Activated gamma-delta T cell (primary cell): ENCODE measurements around the gene SSC4D.
"Not testable (repeated sequence)": the region's sequence is repeated elsewhere in the genome, so short reads cannot be mapped to it uniquely, and the experiment has no call there.

Source experiments
- DNase-seq: peaks from one replicate; lab custom pipeline; 2025; lab: John Stamatoyannopoulos, UW
- total RNA-seq, 2 donors: gene quantifications; one replicate each; lab custom pipeline; 2026; lab: John Stamatoyannopoulos, UW

The SSC4D gene
- 0.04 to 0.15 reads per million in 2 donors for total RNA-seq

DNA sequence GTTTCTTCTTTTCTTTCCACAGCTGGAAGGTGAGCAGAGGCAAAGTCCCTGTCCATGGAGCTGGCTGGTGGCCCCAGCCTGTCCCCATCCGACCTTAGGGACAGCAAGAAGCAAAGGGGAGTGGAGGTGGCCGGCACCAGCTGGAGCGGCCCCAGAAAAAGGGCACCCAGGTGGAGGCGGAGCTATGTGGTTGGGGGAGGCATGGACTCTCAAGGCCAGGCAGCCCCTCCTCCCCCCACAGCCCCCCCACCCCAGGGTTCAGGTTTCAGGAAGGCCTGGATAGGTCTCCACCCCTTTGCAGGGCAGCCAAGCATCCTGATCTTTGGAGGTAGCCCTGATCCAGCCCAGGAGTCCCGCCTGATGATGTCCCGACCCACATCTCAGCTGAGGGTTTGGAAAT, at the start of gene SSC4D:
Gene SSC4D (minus strand): TSS at position 161 of the 400 bp plus-strand sequence. CDS start 5,258 bp downstream, outside the sequence.
- no peak for DNase-seq

DNA sequence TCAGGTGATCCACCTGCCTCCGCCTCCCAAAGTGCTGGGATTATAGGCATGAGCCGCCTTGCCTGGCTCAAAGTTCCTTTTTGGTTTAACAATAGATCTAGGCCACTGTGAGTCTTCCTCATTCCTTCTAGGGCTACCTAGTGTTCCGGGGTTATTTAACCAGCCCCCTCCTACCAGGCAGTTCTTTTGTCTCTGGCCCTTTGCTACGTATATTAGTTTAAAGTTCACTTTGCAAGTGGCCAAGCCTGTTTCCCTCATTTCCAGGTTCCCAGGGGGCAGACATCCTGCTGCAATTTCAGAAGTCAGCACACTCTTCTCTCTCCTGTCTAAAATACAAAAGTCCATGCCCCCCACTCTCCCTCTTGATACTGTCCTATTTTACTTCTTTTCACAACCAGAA, 49.0 kb upstream of the SSC4D start:
- not testable (repeated sequence) for DNase-seq

DNA sequence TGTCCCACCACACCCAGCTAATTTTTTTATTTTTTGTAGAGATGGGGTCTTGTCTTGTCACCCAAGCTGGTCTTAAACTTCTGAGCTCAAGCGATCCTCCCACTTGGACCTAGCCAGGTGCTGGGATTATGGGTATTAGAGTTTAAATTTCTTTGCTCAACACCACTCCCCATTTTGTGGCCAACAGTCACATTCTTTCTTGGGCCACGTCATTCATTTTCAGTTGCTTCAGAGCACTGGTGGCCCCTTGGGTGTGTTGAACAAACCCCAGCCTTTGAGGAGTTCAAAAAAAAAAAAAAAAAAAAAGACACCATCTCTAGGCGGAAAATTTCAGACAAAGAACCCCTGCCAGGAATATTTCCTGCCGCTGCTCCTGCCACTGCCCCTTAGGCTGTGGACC, 47.5 kb upstream of the SSC4D start:
- DNase-seq, result not testable (repeated sequence)

DNA sequence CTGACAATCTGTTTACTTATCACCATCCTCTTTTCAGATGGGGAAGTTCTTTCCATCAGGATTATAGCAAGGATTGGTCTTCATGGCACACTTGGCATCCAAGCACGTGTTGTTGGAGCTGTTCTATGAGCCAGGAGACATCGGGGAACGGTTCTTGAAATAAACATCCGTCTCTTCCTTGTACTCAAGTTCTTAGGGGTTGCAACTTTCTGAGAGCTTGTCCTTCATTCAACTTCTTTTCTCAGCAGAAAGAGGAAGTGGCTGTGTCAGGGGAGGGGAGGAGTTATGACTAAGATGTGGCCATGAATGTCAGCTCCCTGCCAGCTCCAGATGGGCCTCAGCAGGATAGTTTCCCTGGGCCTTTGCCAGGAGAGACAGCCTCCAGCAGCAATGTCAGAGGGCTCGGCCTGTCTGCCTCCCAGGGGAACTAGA, 36.1 kb upstream of the SSC4D start:
- not testable (repeated sequence) for DNase-seq

DNA sequence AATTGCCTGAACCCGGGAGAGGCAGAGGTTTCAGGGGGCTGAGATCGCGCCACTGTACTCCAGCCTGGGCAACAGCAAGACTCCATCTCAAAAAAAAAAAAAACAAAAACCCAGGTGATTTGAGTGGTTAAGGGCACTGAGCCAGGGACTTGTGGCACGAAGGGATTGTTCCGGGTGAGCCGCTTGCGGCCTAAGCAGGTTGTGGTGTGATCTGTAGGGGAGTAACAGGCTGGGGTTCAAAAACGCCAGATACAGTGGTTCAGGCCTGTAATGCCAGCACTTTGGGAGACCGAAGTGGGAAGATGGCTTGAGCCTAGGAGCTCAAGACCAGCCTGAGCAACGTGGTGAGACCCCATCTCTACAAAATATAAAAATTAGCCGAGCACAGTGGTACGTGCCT, 34.3 kb upstream of the SSC4D start:
- not testable (repeated sequence) for DNase-seq

DNA sequence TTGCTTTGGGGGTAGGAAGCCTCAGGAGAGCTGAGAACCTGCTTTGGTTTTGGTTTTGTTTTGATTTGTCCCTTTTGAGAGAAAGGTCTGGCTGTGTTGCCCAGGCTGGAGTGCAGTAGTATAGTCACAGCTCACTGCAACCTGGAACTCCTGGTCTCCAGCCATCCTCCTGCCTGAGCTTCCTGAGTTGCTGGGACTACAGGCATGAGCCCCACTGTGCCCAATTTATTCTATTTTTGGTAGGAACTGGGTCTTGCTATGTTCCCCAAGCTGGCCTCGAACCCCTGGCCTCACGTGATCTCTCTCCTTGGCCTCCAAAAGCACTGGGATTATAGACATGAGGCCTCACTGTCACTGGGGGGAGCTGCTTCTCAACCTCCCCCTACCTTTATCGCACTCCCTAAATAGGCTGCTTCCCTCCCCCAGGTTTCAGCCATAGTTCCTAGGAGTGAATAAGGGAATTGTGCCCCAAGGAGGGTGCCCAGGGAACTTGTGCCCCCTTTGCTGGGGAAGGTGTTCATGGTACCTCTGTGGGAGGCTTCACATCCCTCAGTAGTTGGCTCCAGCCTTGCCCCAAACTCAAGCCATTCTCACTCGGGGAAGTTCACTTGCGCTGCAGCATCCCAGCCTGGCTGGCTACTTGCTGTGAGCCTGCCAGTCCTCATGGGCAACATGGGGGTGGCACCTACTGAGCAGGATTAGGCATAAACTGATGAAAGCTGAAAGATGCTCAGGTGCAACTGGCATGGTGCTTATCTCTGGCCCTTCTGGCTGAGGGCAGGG, 33.4 kb upstream of the SSC4D start:
- not testable (repeated sequence) for DNase-seq

DNA sequence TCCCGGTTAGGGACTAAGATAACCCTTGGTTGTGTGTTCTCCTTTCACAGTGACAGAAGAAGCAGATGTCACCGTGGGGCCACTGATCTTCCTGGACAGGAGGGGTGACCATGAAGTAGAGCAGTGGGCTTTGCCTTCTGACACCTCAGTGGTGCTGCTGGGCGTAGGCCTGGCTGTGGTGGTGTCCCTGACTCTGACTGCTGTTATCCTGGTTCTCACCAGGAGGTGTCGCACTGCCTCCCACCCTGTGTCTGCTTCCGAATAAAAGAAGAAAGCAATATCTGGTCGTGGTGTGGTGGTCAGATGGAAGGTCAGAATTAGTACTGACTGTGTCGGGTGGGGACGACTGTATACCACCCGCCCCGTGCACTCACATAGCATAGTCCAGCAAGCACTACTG, 32.3 kb upstream of the SSC4D start:
- not testable (repeated sequence) for DNase-seq

DNA sequence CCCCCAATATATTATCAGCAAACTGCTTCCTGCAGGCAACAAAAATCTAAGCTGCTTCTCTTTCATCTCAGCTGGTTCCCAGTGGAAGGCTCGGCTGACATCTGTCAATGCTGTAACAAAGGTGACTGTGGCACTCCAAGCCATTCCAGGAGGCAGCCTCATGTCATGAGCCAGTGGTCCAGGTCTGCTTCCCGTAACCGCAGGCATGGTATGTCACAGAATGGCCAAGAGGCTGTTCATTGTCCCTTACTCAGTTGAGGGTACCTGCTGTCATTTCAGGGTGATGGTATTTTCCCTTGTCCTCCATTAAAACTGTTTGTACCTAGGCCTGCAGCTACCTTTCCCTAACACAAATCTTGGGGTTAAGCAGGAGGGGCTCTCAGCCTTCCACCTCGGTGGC, 30.9 kb upstream of the SSC4D start:
- DNase-seq, result not testable (repeated sequence)

DNA sequence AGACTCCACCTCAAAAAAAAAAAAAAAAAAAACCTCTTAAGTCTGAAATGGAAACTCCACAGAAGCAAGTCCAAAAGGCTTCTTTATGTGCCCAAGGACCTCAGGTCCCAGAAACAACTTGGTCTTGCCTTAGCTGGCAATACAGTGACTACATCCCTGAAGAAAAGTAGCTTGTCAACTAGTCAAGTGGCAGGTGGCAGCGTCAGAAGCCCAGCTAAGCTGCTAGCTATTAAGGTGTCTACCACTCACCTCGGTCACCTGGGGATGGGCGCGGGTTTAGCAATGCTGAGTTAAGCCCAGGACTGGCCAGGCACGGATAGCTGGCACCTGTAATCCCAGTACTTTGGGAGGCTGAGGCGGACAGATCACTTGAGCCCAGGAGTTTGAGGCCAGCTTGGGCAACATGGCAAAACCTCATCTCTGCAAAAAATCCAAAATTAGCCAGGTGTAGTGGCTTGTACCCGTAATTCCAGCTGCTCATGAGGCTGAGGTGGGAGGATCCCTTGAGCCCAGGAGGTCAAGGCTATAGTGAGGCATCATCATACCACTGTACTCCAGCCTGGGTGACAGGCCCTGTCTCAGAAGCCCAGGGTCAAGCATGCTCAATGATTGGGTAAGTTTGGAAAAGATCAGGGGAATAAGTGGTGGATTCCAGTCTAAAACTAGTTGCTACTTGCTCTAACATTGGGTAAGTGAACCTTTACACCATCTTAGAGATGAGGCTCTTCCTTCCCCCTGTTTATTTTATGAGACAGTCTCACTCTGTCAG, 29.8 kb upstream of the SSC4D start:
- not testable (repeated sequence) for DNase-seq

DNA sequence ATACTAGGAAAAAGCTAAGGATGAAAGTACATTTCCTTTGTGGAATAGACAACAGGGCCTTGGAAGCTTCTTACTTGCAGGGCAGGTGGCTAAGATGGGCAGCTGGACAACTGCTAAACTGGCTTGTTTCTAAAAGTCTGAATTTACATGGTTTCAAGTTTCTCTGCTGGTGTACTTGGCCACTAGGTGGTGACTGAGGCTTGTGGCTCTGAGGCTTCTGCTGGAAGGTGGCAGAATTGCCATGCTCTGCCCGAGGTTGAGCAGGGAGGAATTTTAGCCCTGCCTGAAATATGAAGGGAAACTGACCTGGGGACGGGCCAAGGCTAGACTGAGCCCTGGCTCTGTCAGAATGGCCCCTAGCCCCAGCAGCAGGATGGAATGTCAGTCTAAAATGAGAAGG, 28.4 kb upstream of the SSC4D start:
- not testable (repeated sequence) for DNase-seq

DNA sequence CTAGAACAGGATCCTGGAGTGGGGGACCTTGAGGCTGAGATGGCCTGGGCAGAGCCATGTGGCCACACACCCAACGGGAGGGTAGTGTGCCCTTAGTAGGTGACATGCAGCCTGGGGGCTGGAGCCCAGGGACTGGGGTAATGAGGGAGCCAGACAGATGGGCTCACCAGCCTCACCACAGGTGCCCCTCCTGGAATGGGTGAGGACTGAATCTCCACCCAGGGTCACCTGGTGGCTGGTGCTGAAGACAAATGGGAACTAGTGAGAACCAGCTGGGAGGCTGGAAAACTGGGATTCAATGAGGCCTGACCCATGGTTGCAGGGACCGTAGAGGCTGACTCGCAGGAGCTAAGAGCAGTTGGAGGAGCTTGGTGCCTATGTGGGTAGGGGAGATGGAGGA, 21.3 kb upstream of the SSC4D start:
- DNase-seq, result no peak

DNA sequence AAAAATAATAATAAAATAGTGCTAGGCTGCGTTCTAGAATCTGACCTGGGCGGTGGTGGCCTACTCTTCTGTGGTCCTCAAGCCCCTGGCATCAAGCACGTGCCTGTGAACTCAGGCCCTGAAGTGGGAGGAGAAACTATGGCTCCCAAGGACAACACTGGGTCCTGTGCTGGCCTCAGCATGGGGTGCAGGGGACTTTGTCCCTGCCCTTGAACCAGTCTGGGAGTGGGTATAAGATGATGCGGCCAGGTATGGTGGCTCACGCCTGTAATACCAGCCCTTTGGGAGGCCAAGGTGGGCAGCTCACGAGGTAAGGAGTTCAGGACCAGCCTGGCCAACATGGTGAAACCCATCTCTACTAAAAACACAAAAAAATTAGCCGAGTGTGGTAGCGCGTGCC, 20.7 kb upstream of the SSC4D start:
- no peak for DNase-seq

DNA sequence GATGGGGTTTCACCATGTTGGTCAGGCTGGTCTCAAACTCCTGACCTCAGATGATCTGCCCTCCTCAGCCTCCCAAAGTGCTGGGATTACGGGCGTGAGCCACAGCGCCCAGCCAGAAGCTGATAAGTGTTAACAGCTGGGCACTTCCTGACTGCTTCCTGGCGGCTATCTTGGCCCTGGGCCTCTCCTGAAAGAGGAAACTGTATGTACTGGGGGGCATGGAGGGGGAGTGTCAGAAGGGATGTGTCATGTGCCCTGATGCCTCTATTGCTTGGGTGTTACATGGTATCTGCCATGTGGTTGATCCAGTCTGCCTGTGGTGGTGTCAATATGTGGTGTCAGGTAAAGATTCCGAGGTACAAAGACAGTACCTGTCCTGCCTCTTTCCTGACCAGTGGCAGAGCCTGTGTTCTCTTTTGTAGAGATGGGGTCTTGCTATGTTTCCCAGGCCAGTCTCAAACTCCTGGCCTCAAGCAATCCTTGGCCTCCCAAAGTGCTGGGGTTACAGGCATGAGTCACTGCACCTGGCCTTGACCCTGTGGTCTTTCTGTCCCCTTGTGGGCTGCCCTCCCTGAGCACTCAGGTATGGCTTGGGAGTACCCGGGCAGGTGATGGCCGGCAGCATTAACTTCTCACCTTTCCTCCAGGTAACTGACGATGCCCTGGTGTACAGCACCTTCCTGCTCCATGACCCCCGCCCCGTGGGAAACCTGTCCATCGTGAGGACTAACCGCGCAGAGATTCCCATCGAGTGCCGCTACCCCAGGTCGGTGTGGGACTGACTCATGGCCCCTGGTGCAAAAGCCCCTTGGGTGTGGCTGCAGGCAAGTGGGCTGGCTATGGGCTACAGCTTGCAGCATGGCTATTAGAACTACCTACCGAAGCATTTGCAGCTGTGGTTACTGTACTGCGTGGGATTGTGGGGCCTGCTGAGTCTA, 19.6 kb upstream of the SSC4D start:
- DNase-seq, result no peak

DNA sequence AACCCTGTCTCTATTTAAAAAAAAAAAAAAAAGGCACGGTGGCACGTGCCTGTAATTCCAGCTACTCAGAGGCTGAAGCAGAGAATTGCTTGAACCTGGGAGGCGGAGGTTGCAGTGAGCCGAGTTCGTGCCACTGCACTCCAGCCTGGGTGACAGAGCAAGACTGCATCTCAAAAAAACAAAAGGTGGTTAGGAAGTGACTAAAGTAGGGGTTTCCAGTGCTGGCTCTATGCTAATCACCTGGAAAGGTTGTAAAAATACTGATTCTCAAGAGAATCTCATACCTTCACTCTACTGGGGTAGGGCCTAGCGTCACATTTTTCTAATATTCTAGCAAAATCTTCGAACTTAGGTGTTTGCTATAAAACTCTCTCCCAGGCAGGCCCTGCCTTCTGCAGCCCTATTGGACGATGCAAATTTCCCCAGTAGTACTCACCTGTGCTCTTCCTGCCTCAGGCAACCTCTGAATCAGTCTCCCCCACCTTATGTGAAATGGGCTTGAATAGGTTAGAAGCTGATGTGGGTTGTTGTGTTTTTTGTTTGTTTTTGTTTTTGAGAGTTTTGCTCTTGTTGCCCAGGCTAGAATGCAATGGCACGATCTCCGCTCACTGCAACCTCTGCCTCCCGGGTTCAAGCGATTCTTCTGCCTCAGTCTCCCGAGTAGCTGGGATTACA, 18.8 kb upstream of the SSC4D start:
- DNase-seq, result no peak

DNA sequence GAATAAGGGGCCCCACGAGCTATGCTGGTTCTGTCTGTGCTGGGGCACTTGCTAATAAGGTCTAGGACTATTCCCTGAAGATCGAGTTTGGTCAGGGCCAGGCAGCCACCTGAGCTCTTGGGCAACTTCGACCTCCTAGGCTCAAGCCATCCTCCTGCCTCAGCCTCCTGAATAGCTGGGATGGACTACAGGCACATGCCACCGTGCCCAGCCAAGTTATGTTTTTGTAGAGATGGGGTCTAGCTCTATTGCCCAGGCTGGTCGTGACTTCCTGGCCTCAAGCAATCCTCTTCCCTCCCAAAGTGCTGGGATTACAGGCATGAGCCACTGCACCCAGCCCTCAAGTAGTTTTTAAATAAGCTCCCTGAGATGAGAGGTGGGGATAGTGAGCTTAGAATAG, 18.1 kb upstream of the SSC4D start:
- no peak for DNase-seq

DNA sequence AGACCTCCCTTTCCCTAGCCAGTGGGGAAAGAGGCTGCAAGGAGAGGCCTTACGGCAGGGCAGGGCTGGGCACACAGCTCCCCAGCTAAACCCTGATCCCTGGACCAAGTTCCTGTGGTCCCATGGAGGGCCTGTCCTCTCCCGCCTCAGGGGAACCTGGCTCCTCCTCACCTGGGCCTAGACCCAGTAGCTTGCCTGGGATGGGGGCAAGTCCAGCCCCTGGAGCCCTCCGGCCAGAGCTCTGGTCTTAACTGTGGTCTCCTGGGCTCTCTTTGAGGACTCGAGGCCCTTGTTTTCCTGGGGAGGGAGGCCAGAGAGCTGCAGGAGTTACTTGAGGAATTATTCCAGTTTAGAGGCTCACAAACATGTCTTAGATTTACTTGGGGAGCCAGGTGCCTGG, 16.7 kb upstream of the SSC4D start:
- DNase-seq, result no peak

DNA sequence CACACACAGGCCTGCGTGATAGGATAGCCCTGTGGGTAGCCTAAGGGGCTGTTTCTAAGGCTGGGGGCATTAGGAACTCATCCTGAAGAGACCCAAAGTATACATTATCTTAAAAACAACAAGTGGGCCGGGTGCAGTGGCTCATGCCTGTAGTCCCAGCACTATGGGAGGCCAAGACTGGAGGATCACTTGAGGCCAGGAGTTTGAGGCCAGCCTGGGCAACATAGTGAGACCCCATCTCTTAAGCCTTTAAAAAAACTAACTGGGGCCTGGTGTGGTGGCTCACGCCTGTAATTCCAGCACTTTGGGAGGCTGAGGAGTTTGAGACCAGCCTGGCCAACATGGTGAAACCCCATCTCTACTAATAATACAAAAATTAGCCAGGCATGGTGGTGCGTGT, 16.1 kb upstream of the SSC4D start:
- not testable (repeated sequence) for DNase-seq

DNA sequence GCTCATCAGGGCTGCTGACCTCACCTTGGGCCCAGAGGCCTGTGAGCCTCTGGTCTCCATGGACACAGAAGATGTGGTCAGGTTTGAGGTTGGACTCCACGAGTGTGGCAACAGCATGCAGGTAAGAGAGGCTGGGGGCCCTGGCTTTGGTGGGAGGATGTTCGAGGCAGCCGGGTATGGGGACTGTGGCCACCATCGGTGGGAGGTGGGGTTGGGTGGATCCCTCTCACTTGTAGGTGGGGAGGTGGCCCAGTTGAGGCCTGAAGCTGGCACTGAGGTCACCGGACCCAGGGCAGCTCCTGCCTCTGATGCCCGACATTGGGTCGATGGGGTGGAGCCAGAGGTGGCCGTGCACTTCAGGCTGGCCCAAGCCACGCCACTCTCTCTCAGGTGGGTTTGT, 15.7 kb upstream of the SSC4D start:
- DNase-seq, result no peak

DNA sequence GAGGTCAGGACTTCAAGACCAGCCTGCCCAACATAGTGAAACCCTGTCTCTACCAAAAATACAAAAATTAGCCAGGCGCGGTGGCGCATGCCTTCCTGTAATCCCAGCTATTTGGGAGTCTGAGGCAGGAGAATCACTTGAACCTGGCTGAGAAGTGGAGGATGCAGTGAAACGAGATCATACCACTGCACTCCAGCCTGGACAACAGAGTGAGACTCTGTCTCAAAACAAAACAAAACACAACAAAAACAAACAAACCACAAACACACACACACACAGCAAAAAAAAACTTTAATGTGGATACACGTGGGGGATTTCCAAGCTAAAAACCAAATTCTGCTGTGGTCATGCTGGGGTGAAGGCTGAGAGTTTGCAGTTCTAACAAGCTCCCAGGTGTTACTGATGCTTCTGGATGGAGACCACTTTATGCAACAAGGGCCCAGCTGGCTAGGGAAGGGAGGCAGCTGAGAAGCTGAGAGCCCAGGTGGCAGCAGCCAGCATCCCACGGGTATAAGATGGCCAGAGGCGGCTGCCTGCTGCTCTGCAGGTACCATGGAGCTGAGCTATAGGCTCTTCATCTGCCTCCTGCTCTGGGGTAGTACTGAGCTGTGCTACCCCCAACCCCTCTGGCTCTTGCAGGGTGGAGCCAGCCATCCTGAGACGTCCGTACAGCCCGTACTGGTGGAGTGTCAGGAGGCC, 15.1 kb upstream of the SSC4D start, which contains the start of gene ZP3:
Gene ZP3 (plus strand): TSS at position 538 of the 699 bp plus-strand sequence. CDS start 15 bp downstream, at position 553.
- DNase-seq, result no peak

DNA sequence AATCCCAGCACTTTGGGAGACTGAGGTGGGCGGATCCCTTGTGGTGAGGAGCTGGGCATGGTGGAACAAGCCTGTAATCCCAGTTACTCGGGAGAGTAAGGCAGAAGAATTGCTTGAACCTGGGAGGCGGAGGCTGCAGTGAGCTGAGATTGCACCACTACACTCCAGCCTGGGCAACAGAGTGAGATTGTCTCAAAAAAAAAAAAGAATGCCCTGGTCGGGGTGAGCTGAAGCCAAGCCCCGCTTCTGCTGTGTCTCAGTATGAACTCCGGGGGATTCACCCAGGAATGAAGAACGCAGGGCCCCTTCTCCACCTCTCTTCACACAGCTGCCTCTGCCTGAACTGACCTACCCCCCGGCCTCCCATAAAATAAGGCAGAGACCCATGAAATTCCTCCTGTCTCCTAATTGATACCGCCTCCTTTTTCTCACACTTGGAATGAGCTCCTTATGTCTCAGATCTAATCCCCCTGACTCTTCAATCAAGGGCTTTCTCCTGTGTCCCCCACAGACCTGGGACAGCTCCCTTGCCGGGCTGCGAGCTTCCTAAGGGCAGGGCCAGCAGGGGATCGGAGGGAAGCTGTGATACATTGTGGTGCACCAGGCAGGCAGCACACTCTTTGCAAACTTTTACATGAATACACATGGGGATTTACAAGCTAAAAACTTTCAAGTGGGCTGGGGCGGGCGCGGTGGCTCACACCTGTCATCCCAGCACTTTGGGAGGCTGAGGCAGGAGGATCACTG, 14.3 kb upstream of the SSC4D start:
- no peak for DNase-seq
